Glutamatergic neuron (in vitro differentiated cells): ENCODE measurements around the gene CTAGE4. TPM values are rescaled to one million over a fixed set of nuclear protein-coding genes. Genes with fewer than 3 reads are reported as not detected.
A peak's percentile ranks its signal among the peaks of the same experiment; 100 is the strongest.
"Not testable (repeated sequence)": the region's sequence is repeated elsewhere in the genome, so short reads cannot be mapped to it uniquely, and the experiment has no call there.

Source experiments
- DNase-seq: peaks from one replicate; pipeline ENCODE4 v3.0.0; 2022
- H3K27ac Mint-ChIP-seq: one replicate; pipeline ENCODE4 v1.8.0; 2020; ENCODE audit warnings: mild to moderate bottlenecking, mixed read lengths, inconsistent platforms; ENCODE audit not compliant: unreplicated experiment
- H3K27me3 Mint-ChIP-seq: one replicate; pipeline ENCODE4 v1.8.0; 2020; ENCODE audit warnings: mild to moderate bottlenecking, moderate library complexity, mixed read lengths, inconsistent platforms; ENCODE audit not compliant: unreplicated experiment
- H3K36me3 Mint-ChIP-seq: one replicate; pipeline ENCODE4 v1.8.0; 2020; ENCODE audit warnings: mild to moderate bottlenecking, mixed read lengths, inconsistent platforms; ENCODE audit not compliant: unreplicated experiment
- H3K4me1 Mint-ChIP-seq: one replicate; pipeline ENCODE4 v1.8.0; 2020; ENCODE audit warnings: mild to moderate bottlenecking, low read depth, mixed read lengths, inconsistent platforms; ENCODE audit not compliant: unreplicated experiment
- H3K4me3 Mint-ChIP-seq: one replicate; pipeline ENCODE4 v1.8.0; 2020; ENCODE audit warnings: mild to moderate bottlenecking, mixed read lengths, inconsistent platforms; ENCODE audit not compliant: unreplicated experiment
- H3K9me3 Mint-ChIP-seq: one replicate; pipeline ENCODE4 v1.8.0; 2020; ENCODE audit warnings: mild to moderate bottlenecking, moderate library complexity, mixed read lengths, inconsistent platforms; ENCODE audit not compliant: unreplicated experiment
- long read RNA-seq: library from polyadenylated mRNA; unstranded; transcript quantifications from one replicate; pipeline ENCODE4 v2.0.0, GENCODE V29; 2020; ENCODE audit not compliant: unreplicated experiment
- total RNA-seq: library from RNA; stranded (reverse); fragmentation: NEBNext Ultra II Directional; extraction: Animal tissue kit (Norgen Biotek cat#: 25700); gene quantifications from one replicate; pipeline ENCODE4 v1.2.1, GENCODE V29; 2021; ENCODE audit not compliant: unreplicated experiment
- TF ChIP-seq, protein P1 (sequence below): fragments of 200-600 bp; sonication (generic); IDR thresholded peaks from one replicate; pipeline ENCODE4 v1.5.0; 2021; ENCODE audit not compliant: partially characterized antibody, unreplicated experiment

The CTAGE4 gene, protein sequence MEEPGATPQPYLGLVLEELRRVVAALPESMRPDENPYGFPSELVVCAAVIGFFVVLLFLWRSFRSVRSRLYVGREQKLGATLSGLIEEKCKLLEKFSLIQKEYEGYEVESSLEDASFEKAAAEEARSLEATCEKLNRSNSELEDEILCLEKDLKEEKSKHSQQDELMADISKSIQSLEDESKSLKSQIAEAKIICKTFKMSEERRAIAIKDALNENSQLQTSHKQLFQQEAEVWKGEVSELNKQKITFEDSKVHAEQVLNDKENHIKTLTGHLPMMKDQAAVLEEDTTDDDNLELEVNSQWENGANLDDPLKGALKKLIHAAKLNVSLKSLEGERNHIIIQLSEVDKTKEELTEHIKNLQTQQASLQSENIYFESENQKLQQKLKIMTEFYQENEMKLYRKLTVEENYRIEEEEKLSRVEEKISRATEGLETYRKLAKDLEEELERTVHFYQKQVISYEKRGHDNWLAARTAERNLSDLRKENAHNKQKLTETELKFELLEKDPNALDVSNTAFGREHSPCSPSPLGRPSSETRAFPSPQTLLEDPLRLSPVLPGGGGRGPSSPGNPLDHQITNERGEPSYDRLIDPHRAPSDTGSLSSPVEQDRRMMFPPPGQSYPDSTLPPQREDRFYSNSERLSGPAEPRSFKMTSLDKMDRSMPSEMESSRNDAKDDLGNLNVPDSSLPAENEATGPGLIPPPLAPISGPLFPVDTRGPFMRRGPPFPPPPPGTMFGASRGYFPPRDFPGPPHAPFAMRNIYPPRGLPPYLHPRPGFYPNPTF
- 0.17 TPM for total RNA-seq
- long read RNA-seq, result 0 reads

DNA sequence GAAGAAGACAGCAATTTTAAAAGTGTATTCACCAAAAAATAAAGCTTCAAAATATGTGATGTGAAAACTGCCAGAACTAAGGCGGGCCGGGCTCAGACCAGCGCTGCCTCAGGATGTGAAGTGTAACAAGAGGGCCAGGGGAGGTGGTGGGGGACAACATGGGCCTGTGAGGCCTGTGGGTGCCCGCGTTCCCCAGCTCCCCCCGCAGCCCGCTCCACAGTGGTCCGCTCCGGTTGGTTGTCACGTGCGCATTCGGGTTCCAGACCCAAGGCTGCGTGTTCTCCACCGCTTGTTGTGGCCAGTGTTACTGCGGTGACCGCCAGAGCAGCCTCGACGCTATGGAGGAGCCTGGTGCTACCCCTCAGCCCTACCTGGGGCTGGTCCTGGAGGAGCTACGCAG, at the start of gene CTAGE4:
CTAGE4 (plus strand) TSS at position 301 of the 400 bp plus-strand sequence; CDS start at position 339, 38 bp downstream.
- not testable (repeated sequence) for DNase-seq, H3K27me3 Mint-ChIP-seq, H3K9me3 Mint-ChIP-seq, H3K36me3 Mint-ChIP-seq, H3K4me3 Mint-ChIP-seq, H3K4me1 Mint-ChIP-seq, H3K27ac Mint-ChIP-seq

DNA sequence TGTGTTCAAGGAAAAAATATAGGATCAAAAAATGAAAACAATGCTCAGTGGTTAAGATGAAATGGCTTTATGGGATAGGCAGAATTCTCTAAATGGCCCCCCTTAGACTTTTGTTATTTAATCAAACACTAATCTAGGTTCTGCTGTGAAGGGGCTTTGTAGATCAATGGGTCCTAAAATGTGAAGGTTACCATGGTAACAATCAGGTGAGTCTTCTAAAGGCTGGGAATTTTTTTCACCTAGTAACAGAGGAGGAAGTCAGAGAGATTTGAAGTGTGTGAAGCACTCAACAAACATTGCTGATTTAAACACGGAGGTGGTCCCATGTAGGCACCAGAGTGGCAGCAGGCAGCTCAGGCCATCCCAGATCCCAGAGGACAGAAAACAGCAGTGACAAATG, 49.1 kb upstream of the CTAGE4 start:
- no peak for DNase-seq
- no peaks in the 10 kb centered on the region for H3K27me3 Mint-ChIP-seq
- no peaks in the 10 kb centered on the region for H3K36me3 Mint-ChIP-seq
- TF ChIP-seq, protein P1, sequence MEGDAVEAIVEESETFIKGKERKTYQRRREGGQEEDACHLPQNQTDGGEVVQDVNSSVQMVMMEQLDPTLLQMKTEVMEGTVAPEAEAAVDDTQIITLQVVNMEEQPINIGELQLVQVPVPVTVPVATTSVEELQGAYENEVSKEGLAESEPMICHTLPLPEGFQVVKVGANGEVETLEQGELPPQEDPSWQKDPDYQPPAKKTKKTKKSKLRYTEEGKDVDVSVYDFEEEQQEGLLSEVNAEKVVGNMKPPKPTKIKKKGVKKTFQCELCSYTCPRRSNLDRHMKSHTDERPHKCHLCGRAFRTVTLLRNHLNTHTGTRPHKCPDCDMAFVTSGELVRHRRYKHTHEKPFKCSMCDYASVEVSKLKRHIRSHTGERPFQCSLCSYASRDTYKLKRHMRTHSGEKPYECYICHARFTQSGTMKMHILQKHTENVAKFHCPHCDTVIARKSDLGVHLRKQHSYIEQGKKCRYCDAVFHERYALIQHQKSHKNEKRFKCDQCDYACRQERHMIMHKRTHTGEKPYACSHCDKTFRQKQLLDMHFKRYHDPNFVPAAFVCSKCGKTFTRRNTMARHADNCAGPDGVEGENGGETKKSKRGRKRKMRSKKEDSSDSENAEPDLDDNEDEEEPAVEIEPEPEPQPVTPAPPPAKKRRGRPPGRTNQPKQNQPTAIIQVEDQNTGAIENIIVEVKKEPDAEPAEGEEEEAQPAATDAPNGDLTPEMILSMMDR, result no peak
- peaks cover 5% of the 10 kb centered on the region for H3K4me1 Mint-ChIP-seq
- no peaks in the 10 kb centered on the region for H3K9me3 Mint-ChIP-seq
- no peak overlapping the region for H3K4me3 Mint-ChIP-seq
- peak overlapping the region; percentile 28 for H3K27ac Mint-ChIP-seq

DNA sequence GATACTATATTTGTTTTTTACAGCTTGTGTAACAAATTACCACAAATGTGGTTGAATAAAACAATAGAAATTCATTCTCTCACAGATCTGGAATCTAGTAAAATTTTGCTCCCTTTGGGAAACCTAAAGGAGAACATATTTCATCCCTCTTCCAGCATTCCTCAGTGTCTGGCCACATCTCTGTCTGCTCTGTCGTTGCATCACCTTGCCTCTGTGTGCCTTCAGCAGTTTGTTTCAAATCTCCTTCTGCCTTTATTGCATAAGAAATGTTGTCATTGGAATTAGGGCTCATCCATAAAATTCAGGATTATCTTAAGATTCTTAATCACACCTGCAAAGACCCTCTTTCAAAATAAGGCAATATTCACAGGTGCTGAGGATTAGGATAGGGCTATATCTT, 45.8 kb upstream of the CTAGE4 start:
- TF ChIP-seq, protein P1, result no peak
- Mint-ChIP-seq H3K27me3 (peaks cover 2% of the 10 kb centered on the region), H3K27ac (no peak overlapping the region), H3K36me3 (no peaks in the 10 kb centered on the region), H3K9me3 (no peaks in the 10 kb centered on the region), H3K4me3 (no peak overlapping the region), H3K4me1 (peaks cover 5% of the 10 kb centered on the region)
- no peak for DNase-seq

DNA sequence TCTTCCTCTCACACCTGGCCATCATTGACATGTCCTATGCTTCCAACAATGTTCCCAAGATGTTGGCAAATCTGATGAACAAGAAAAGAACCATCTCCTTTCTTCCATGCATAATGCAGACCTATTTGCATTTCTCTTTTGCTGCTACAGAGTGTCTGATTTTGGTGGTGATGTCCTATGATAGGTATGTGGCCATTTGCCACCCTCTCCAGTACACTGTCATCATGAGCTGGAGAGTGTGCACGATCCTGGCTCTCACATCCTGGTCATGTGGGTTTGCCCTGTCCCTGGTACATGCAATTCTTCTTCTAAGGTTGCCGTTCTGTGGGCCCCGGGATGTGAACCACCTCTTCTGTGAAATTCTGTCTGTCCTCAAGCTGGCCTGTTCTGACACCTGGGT, 41.1 kb upstream of the CTAGE4 start:
- no peak overlapping the region for H3K4me3 Mint-ChIP-seq
- DNase-seq, result no peak
- H3K27ac Mint-ChIP-seq, result no peak overlapping the region
- no peaks in the 10 kb centered on the region for H3K4me1 Mint-ChIP-seq
- H3K9me3 Mint-ChIP-seq, result no peaks in the 10 kb centered on the region
- TF ChIP-seq, protein P1, result no peak
- H3K36me3 Mint-ChIP-seq, result no peaks in the 10 kb centered on the region
- peaks cover 2% of the 10 kb centered on the region for H3K27me3 Mint-ChIP-seq

DNA sequence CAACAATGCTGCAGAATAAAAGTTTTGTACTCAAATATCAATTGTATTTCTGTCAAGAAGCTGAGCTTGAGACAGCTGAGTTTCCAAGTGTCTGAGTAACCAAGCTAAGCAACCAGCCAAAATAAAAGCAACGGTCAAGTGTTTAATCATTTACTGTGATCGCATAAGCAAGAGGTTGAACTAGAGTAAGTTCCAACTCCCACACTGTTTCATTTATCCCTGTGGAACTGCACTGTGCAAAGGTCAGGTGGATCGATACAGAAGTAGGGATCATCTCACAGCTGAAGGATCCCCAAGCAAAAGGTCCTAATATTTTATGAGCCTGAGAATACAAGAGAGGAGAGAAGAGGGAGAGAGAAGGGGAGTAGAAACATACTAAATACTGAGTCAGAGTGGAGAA, 38.8 kb upstream of the CTAGE4 start:
- Mint-ChIP-seq H3K4me3 (no peak overlapping the region), H3K27ac (no peak overlapping the region), H3K4me1 (no peaks in the 10 kb centered on the region), H3K36me3 (peaks cover 11% of the 10 kb centered on the region), H3K9me3 (no peaks in the 10 kb centered on the region), H3K27me3 (peaks cover 2% of the 10 kb centered on the region)
- DNase-seq, result no peak
- TF ChIP-seq, protein P1, result no peak
